CD4-positive, alpha-beta T cell (primary cell): ENCODE data around the gene MICALL2. TPM values are rescaled to one million over a fixed set of nuclear protein-coding genes. Genes with fewer than 3 reads are reported as not detected.

Experiments
- ATAC-seq: fragments of 200-7000 bp; cut with Tn5 transposase; one replicate; pipeline ENCODE4 v1.10.0; 2022; ENCODE audit warnings: mild to moderate bottlenecking; ENCODE audit not compliant: poor library complexity
- CTCF ChIA-PET: fragments of 350-600 bp; sonication (Branson Sonifier 250); formaldehyde crosslinking; loops from one replicate; lab custom pipeline; 2021; ENCODE audit warnings: antibody characterized with exemption, inconsistent platforms; lab: Charles Lee
- POLR2A ChIA-PET: fragments of 350-600 bp; sonication (Branson Sonifier 250); formaldehyde crosslinking; loops from one replicate; lab custom pipeline; 2021; ENCODE audit warnings: antibody characterized with exemption, inconsistent platforms; lab: Charles Lee
- DNase-seq, 14 experiments: peaks; one replicate each; pipeline ENCODE4 v3.0.0-alpha.2; 2013 to 2020; ENCODE audit warnings: mixed read lengths in 2 of 14
- H3K27ac ChIP-seq, 2 donors: one replicate each; pipeline versions ENCODE4 v1.5.1 to v1.7.0; 2013; ENCODE audit warnings: low read length in 2 of 2, low read depth in 1 of 2, mild to moderate bottlenecking in 1 of 2
- H3K27me3 ChIP-seq, 2 experiments: 1 replicate in 1 of 2; 2 replicates in 1 of 2; pipeline versions ENCODE4 v1.6.1 to v1.7.0; 2013; ENCODE audit warnings: low read length in 2 of 2, control low read depth in 1 of 2, mild to moderate bottlenecking in 1 of 2, moderate library complexity in 1 of 2; ENCODE audit not compliant: insufficient read depth in 2 of 2, control insufficient read depth in 1 of 2
- H3K36me3 ChIP-seq: one replicate; pipeline ENCODE4 v1.6.1; 2013; ENCODE audit warnings: low read length, control low read depth; ENCODE audit not compliant: insufficient read depth
- H3K4me1 ChIP-seq: one replicate; pipeline ENCODE4 v1.6.1; 2013; ENCODE audit warnings: low read length, control low read depth; ENCODE audit not compliant: insufficient read depth
- H3K4me3 ChIP-seq: one replicate; pipeline ENCODE4 v1.5.1; 2013; ENCODE audit warnings: mild to moderate bottlenecking, low read length, moderate library complexity
- H3K9me3 ChIP-seq, 2 experiments: 1 replicate in 1 of 2; 2 replicates in 1 of 2; pipeline versions ENCODE4 v1.6.1 to v1.7.0; 2013; ENCODE audit warnings: low read length in 2 of 2, mild to moderate bottlenecking in 2 of 2, control low read depth in 1 of 2, moderate library complexity in 1 of 2; ENCODE audit not compliant: control insufficient read depth in 1 of 2, insufficient read depth in 1 of 2
- H3K27ac Mint-ChIP-seq: one replicate; pipeline ENCODE4 v1.8.0; 2020; ENCODE audit warnings: mixed read lengths
- H3K27me3 Mint-ChIP-seq: one replicate; pipeline ENCODE4 v1.8.0; 2021; ENCODE audit warnings: mixed read lengths
- H3K36me3 Mint-ChIP-seq: one replicate; pipeline ENCODE4 v1.8.0; 2021; ENCODE audit warnings: low read depth, mixed read lengths
- H3K4me1 Mint-ChIP-seq: one replicate; pipeline ENCODE4 v1.8.0; 2021; ENCODE audit warnings: low read depth, mixed read lengths
- H3K4me3 Mint-ChIP-seq: one replicate; pipeline ENCODE4 v1.8.0; 2020; ENCODE audit warnings: mild to moderate bottlenecking, mixed read lengths
- H3K9me3 Mint-ChIP-seq: one replicate; pipeline ENCODE4 v1.8.0; 2020; ENCODE audit warnings: mixed read lengths
- CTCF ChIP-seq: fragments of 200-600 bp; IDR thresholded peaks from one replicate; pipeline ENCODE4 v1.8.0; 2022; ENCODE audit warnings: antibody characterized with exemption, mild to moderate bottlenecking
- intact Hi-C, 2 experiments: fragments of 100-400 bp; cut with DNase I in 1 of 2; cut with micrococcal nuclease in 1 of 2; formaldehyde crosslinking; loops; one replicate each; pipeline versions ENCODE4 v1.15.1 to v1.9.0; 2023 to 2025; cut with DNase I, micrococcal nuclease
- total RNA-seq, 174 experiments: library from RNA in 2 of 174; stranded (reverse) in 2 of 174; gene quantifications; one replicate each; pipeline ENCODE4 v1.2.3 and lab custom pipeline; 2021 to 2026

MICALL2 gene
- total RNA-seq, 2 experiments from 2014 or later = 1.9 to 2.2 TPM

- Histone ChIP-seq H3K27ac (no peak overlapping the region), H3K9me3 (no peaks in the 10 kb centered on the region), H3K27me3 (no peaks in the 10 kb centered on the region), H3K4me3 (no peak overlapping the region), H3K36me3 (no peaks in the 10 kb centered on the region), H3K4me1 (no peaks in the 10 kb centered on the region)
- no peak overlapping the region for H3K27ac Mint-ChIP-seq
- H3K9me3 Mint-ChIP-seq = no peaks in the 10 kb centered on the region
- H3K4me3 Mint-ChIP-seq = no peak overlapping the region
- CTCF ChIA-PET = no interaction called here
- intact Hi-C loops = no loop called here
- no peak for ATAC-seq
- no peaks in the 10 kb centered on the region for H3K36me3 Mint-ChIP-seq
- DNase-seq = no peak
- no peaks in the 10 kb centered on the region for H3K4me1 Mint-ChIP-seq
- TF ChIP-seq CTCF = no peak
- no peaks in the 10 kb centered on the region for H3K27me3 Mint-ChIP-seq
- POLR2A ChIA-PET = no interaction called here
Measured at GRCh38 chr7:1448958-1449357, 10.3 kb downstream of the MICALL2 start.

GRCh38 chr7:1447551-1448244, 11.6 kb downstream of the MICALL2 start:
- intact Hi-C loops = no loop called here
- H3K27me3 ChIP-seq = no peaks in the 10 kb centered on the region
- H3K36me3 Mint-ChIP-seq = no peaks in the 10 kb centered on the region

GRCh38 chr7:1447112-1447511, 12.2 kb downstream of the MICALL2 start:
- CTCF ChIA-PET = interaction anchor here (1.2 kb wide), 1 partner anchor 27 kb away, joined by 3 read pairs; no protein-coding TSS in a partner anchor

More at GRCh38 chr7:1447551-1448244, 11.6 kb downstream of the MICALL2 start:
- H3K4me3 ChIP-seq = no peak overlapping the region
- ChIA-PET POLR2A (no interaction called here), CTCF (interaction anchor here (1.2 kb wide), 1 partner anchor 26 kb away, joined by 3 read pairs; no protein-coding TSS in a partner anchor)
- H3K36me3 ChIP-seq = no peaks in the 10 kb centered on the region
- Mint-ChIP-seq H3K4me1 (no peaks in the 10 kb centered on the region), H3K27ac (no peak overlapping the region), H3K9me3 (no peaks in the 10 kb centered on the region), H3K4me3 (no peak overlapping the region), H3K27me3 (no peaks in the 10 kb centered on the region)
- no peak for TF ChIP-seq CTCF
- ATAC-seq (no peak), DNase-seq (no peak)
- no peak overlapping the region for H3K27ac ChIP-seq
- no peaks in the 10 kb centered on the region for H3K4me1 ChIP-seq
- H3K9me3 ChIP-seq = no peaks in the 10 kb centered on the region

More at GRCh38 chr7:1447112-1447511, 12.2 kb downstream of the MICALL2 start:
- ATAC-seq (no peak), DNase-seq (no peak)
- H3K27ac Mint-ChIP-seq = no peak overlapping the region
- no peaks in the 10 kb centered on the region for H3K36me3 Mint-ChIP-seq
- H3K9me3 Mint-ChIP-seq = no peaks in the 10 kb centered on the region
- intact Hi-C loops = no loop called here
- TF ChIP-seq CTCF = no peak
- no peaks in the 10 kb centered on the region for H3K27me3 ChIP-seq
- H3K4me3 Mint-ChIP-seq = no peak overlapping the region
- H3K27me3 Mint-ChIP-seq = no peaks in the 10 kb centered on the region
- H3K4me3 ChIP-seq = no peak overlapping the region
- POLR2A ChIA-PET = no interaction called here
- H3K4me1 ChIP-seq = no peaks in the 10 kb centered on the region
- no peaks in the 10 kb centered on the region for H3K36me3 ChIP-seq
- H3K9me3 ChIP-seq = no peaks in the 10 kb centered on the region
- no peaks in the 10 kb centered on the region for H3K4me1 Mint-ChIP-seq
- H3K27ac ChIP-seq = no peak overlapping the region
